Measurements from ENCODE around the gene ASCL4.

- TF ChIP-seq CTCF (conservative IDR thresholded peaks at IDR 0.05; ENCODE audit: low read length) (no peak), EZH2phosphoT487 (IDR thresholded peaks at IDR 0.05; ENCODE audit: borderline replicate concordance) (no peak)
Observed at GRCh38 chr12:107765316-107765715, 9.2 kb upstream of the ASCL4 start.

All from Loucy (cell line).